Left ventricle myocardium inferior (tissue), 1 donor: ENCODE measurements around the gene NAB1. TPM values are rescaled to one million over a fixed set of nuclear protein-coding genes. Genes with fewer than 3 reads are reported as not detected.
"Not testable (repeated sequence)": the region's sequence is repeated elsewhere in the genome, so short reads cannot be mapped to it uniquely, and the experiment has no call there.

ENCODE experiments used
- DNase-seq: peaks from one replicate; pipeline ENCODE4 v3.0.0-alpha.2; 2020
- H3K27ac ChIP-seq: fragments of 200-600 bp; replicated peaks from 2 replicates; pipeline ENCODE4 v1.8.0; 2021
- H3K27me3 ChIP-seq: fragments of 200-600 bp; 2 replicates; pipeline ENCODE4 v1.8.0; 2021; ENCODE audit warnings: low read depth
- H3K36me3 ChIP-seq: fragments of 200-600 bp; 2 replicates; pipeline ENCODE4 v1.8.0; 2021
- H3K4me1 ChIP-seq: fragments of 200-600 bp; 2 replicates; pipeline ENCODE4 v1.8.0; 2021
- H3K4me3 ChIP-seq: fragments of 200-600 bp; 2 replicates; pipeline ENCODE4 v1.8.0; 2021; ENCODE audit warnings: mild to moderate bottlenecking, moderate library complexity
- H3K9me3 ChIP-seq: fragments of 200-600 bp; replicated peaks from 2 replicates; pipeline ENCODE4 v1.8.0; 2021
- intact Hi-C: fragments of 100-400 bp; cut with micrococcal nuclease; formaldehyde crosslinking; loops from one replicate; pipeline ENCODE4 v1.11.0; 2022
- total RNA-seq: library from RNA; stranded (reverse); fragmentation: NEBNext Ultra II Directional; extraction: Animal tissue kit (Norgen Biotek cat#: 25700); gene quantifications from one replicate; pipeline ENCODE4 v1.2.1, GENCODE V29; 2021
- TF ChIP-seq, protein P1 (sequence below): fragments of 200-600 bp; IDR thresholded peaks from 2 replicates; pipeline ENCODE4 v1.8.0; 2021; ENCODE audit warnings: antibody characterized with exemption, mild to moderate bottlenecking, borderline replicate concordance
- donor health status: DM: no; HTN: yes; CAD: no; lungs with severe emphysema.

NAB1 gene
- total RNA-seq, 1 donor from 2014 or later: 30.2 TPM

DNA sequence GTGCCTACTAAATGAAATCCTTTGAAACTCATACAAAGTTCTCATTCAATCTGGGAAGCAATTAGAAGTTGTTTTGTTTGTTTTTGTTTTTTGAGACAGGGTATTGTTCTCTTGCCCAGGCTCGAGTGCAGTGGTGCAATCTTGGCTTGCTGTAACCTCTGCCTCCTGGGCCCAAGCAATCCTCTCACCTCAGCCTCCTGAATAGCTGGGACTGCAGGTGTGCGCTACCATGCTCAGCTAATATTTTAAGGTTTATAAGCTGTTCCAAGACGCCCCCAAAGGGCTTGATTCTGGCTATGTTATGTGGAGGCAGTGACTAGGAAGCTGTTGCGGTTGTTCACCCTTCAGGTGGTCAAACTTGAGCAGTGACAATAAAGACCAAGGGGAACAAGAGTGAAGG lies 48.5 kb downstream of the NAB1 start:
- Histone ChIP-seq H3K4me3 (no peak overlapping the region), H3K4me1 (no peaks in the 10 kb centered on the region), H3K27me3 (no peaks in the 10 kb centered on the region), H3K36me3 (peaks cover 3% of the 10 kb centered on the region), H3K27ac (no peak overlapping the region), H3K9me3 (no peaks in the 10 kb centered on the region)
- no peak for DNase-seq
- TF ChIP-seq, protein P1, sequence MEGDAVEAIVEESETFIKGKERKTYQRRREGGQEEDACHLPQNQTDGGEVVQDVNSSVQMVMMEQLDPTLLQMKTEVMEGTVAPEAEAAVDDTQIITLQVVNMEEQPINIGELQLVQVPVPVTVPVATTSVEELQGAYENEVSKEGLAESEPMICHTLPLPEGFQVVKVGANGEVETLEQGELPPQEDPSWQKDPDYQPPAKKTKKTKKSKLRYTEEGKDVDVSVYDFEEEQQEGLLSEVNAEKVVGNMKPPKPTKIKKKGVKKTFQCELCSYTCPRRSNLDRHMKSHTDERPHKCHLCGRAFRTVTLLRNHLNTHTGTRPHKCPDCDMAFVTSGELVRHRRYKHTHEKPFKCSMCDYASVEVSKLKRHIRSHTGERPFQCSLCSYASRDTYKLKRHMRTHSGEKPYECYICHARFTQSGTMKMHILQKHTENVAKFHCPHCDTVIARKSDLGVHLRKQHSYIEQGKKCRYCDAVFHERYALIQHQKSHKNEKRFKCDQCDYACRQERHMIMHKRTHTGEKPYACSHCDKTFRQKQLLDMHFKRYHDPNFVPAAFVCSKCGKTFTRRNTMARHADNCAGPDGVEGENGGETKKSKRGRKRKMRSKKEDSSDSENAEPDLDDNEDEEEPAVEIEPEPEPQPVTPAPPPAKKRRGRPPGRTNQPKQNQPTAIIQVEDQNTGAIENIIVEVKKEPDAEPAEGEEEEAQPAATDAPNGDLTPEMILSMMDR: no peak
- intact Hi-C loops: no loop called here

DNA sequence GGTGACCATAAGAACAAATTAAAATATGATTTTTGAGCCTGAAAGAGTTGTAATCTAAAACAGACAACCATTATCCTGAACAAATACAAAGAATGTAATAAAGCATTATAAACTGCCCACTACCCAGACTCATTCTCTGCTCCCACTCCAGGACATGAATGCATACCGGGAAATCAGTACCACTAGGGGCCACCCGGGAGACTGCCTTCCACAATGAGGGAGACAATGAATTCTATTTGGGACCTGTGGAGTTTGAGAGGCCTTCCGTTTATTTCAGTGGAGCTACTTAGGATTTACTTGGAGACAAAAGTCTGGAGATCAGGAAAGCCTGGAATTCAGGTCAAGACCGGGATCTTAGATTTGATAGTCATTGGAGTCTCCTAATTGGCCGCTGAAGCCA lies 50.0 kb downstream of the NAB1 start:
- Histone ChIP-seq H3K27ac (no peak overlapping the region), H3K4me1 (no peaks in the 10 kb centered on the region), H3K27me3 (no peaks in the 10 kb centered on the region), H3K9me3 (no peaks in the 10 kb centered on the region), H3K4me3 (no peak overlapping the region), H3K36me3 (no peaks in the 10 kb centered on the region)
- no peak for DNase-seq
- TF ChIP-seq, protein P1: peak; percentile 48
- intact Hi-C loops: no loop called here

DNA sequence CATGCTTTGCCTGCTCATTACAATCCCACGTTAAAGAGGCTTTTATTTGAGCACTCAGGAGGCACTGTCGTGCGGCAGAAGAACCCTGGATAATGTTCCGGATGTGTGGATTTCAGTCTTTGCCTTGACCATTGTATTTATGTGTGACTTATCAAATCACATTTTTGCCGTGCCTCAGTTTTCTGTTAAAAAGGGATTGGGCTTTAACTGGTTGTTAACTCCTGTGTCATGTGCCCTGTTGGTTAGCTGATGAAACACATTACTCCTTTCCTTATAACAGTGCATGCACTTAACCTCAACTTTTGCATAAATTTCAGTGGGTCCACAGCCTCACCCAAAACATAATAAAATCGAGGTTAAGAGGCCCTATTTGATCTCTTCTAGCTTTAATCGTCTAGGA lies 52.7 kb downstream of the NAB1 start:
- intact Hi-C loops: no loop called here
- no peaks in the 10 kb centered on the region for H3K4me1 ChIP-seq
- no peak overlapping the region for H3K4me3 ChIP-seq
- no peaks in the 10 kb centered on the region for H3K27me3 ChIP-seq
- H3K27ac ChIP-seq: no peak overlapping the region
- TF ChIP-seq, protein P1: no peak
- no peak for DNase-seq
- no peaks in the 10 kb centered on the region for H3K9me3 ChIP-seq
- no peaks in the 10 kb centered on the region for H3K36me3 ChIP-seq

DNA sequence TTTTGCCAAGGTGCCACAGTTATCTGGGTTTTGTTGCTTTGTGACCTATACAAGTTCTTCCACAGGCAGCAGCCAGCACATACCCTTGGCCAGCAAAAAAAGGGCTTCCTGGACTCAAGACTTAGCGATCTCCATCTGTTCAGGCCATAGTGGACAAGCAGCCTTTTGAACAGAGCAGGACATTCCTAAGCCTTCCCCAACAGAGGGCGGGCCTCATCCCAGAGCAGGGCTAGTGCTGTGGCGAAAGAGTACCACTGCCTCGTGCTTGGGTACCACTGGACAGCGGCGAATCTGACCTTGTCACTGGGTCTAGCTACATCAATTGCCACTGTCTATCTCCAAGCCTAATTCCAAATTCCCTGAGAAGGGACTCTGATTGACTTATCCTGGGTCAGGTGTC lies 56.4 kb downstream of the NAB1 start:
- Histone ChIP-seq H3K27me3 (no peaks in the 10 kb centered on the region), H3K27ac (no peak overlapping the region), H3K4me1 (no peaks in the 10 kb centered on the region), H3K9me3 (no peaks in the 10 kb centered on the region), H3K36me3 (no peaks in the 10 kb centered on the region), H3K4me3 (no peak overlapping the region)
- DNase-seq: no peak
- TF ChIP-seq, protein P1: no peak
- intact Hi-C loops: no loop called here

DNA sequence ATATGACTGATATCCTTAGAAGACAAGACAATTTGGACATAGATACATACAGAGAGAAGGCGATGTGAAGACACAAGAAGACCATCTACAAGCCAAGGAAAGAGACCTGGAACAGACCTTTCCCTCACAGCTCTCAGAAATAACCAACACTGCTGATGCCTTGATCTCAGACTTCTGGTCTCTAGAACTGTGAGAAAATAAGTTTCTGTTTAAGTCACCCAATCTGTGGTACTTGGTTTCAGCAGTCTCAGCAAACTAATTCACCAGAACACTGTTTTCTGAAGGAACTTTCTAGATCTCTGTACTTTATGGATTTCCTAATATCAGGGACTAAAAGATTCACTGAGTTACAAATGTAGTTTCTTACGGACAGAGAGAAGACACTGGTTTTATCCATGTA lies 58.8 kb downstream of the NAB1 start:
- intact Hi-C loops: no loop called here
- DNase-seq: no peak
- no peaks in the 10 kb centered on the region for H3K36me3 ChIP-seq
- no peaks in the 10 kb centered on the region for H3K9me3 ChIP-seq
- H3K4me3 ChIP-seq: no peak overlapping the region
- no peak overlapping the region for H3K27ac ChIP-seq
- H3K27me3 ChIP-seq: no peaks in the 10 kb centered on the region
- TF ChIP-seq, protein P1: no peak
- no peaks in the 10 kb centered on the region for H3K4me1 ChIP-seq

DNA sequence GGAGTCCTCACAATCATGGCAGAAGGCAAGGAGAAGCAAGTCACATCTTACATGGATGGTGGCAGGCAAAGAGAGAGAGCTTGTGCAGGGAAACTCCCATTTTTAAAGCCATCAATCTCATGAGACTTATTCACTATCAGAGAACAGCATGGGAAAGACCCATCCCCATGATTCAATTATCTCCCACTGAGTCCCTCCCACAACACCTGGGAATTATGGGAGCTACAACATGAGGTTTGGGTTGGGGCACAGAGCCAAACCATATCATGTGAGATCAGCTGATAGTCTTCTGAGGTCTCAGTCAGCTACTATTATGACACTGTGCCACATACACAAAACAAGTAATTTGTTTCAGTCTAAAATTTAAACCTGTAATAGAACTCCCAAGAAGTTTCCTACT lies 59.8 kb downstream of the NAB1 start:
- not testable (repeated sequence) for H3K4me3 ChIP-seq

More for the DNA sequence above, 59.8 kb downstream of the NAB1 start:
- H3K4me1 ChIP-seq, H3K27me3 ChIP-seq, H3K27ac ChIP-seq, DNase-seq, intact Hi-C loops, H3K9me3 ChIP-seq, H3K36me3 ChIP-seq: not testable (repeated sequence)
